SK-N-SH (cell line): ENCODE results near the gene PLPP2. TPM values are rescaled to one million over a fixed set of nuclear protein-coding genes. Genes with fewer than 3 reads are reported as not detected.

Source experiments
- CTCF ChIA-PET: fragments of 300-600, 350-600 bp; formaldehyde crosslinking; extraction: SDS; loops from one replicate; lab custom pipeline; 2021; lab: Yijun Ruan, JAX
- POLR2A ChIA-PET: fragments of 350-600 bp; sonication (Branson Sonifier 250); formaldehyde crosslinking; extraction: SDS; loops from one replicate; lab custom pipeline; 2020; ENCODE audit warnings: antibody characterized with exemption, inconsistent platforms; lab: Yijun Ruan, JAX
- DNase-seq: peaks from one replicate; pipeline ENCODE4 v3.0.0; 2012
- H2AFZ ChIP-seq: fragments of 200-600 bp; sonication (generic); 2 replicates; pipeline ENCODE4 v1.8.1; 2016; ENCODE audit warnings: antibody characterized with exemption, mild to moderate bottlenecking, low read depth
- H3F3A ChIP-seq: fragments of 200-600 bp; sonication (generic); replicated peaks from 2 replicates; pipeline ENCODE3; 2016; ENCODE audit warnings: antibody characterized with exemption, mild to moderate bottlenecking; ENCODE audit not compliant: insufficient read depth
- H3K27ac ChIP-seq, 2 experiments: fragments of 200-500 bp in 1 of 2; fragments of 200-600 bp in 1 of 2; sonication (Bioruptor generic) in 1 of 2; sonication (generic), shearing (Covaris generic) in 1 of 2; 2 replicates each; pipeline versions ENCODE4 v1.5.1 to v1.6.1; 2014 to 2016; ENCODE audit warnings: low read depth in 2 of 2, inconsistent platforms in 1 of 2, low read length in 1 of 2, mild to moderate bottlenecking in 1 of 2, mixed read lengths in 1 of 2
- H3K27me3 ChIP-seq: fragments of 200-600 bp; sonication (generic), shearing (Covaris generic); 2 replicates; pipeline ENCODE4 v1.6.1; 2016; ENCODE audit warnings: mixed run types; ENCODE audit not compliant: insufficient read depth
- H3K36me3 ChIP-seq, 2 experiments: fragments of 200-500 bp in 1 of 2; fragments of 200-600 bp in 1 of 2; sonication (Bioruptor generic) in 1 of 2; sonication (generic) in 1 of 2; replicated peaks in 1 of 2; 2 replicates each; pipeline versions ENCODE3 to v1.5.1; 2014 to 2016; ENCODE audit warnings: low read length in 1 of 2, mild to moderate bottlenecking in 1 of 2; ENCODE audit not compliant: insufficient read depth in 2 of 2, control insufficient read depth in 1 of 2
- H3K4me1 ChIP-seq, 2 experiments: fragments of 200-500 bp in 1 of 2; fragments of 200-600 bp in 1 of 2; sonication (Bioruptor generic) in 1 of 2; sonication (generic), shearing (Covaris generic) in 1 of 2; 2 replicates each; pipeline versions ENCODE4 v1.5.1 to v1.6.1; 2014 to 2016; ENCODE audit warnings: low read depth in 1 of 2, low read length in 1 of 2, mixed run types in 1 of 2; ENCODE audit not compliant: insufficient read depth in 2 of 2, control insufficient read depth in 1 of 2
- H3K4me2 ChIP-seq: fragments of 200-600 bp; sonication (generic), shearing (Covaris generic); 2 replicates; pipeline ENCODE4 v1.6.1; 2017; ENCODE audit warnings: mixed run types
- H3K4me3 ChIP-seq, 2 experiments: fragments of 200-500 bp in 1 of 2; fragments of 200-600 bp in 1 of 2; sonication (Bioruptor generic) in 1 of 2; sonication (generic), shearing (Covaris generic) in 1 of 2; 2 replicates each; pipeline versions ENCODE4 v1.5.1 to v1.8.1; 2014 to 2016; ENCODE audit warnings: low read depth in 2 of 2, inconsistent platforms in 1 of 2, low read length in 1 of 2, mild to moderate bottlenecking in 1 of 2, mixed read lengths in 1 of 2, moderate library complexity in 1 of 2
- H3K79me2 ChIP-seq: fragments of 200-600 bp; sonication (generic); 2 replicates; pipeline ENCODE4 v1.8.1; 2017; ENCODE audit warnings: mild to moderate bottlenecking; ENCODE audit not compliant: insufficient read depth
- H3K9ac ChIP-seq: fragments of 200-600 bp; sonication (generic); 2 replicates; pipeline ENCODE4 v1.6.1; 2017; ENCODE audit warnings: mixed run types
- H3K9me2 ChIP-seq: fragments of 200-600 bp; sonication (generic); 2 replicates; pipeline ENCODE4 v1.6.1; 2017; ENCODE audit warnings: mixed run types
- H3K9me3 ChIP-seq: fragments of 200-600 bp; sonication (generic); 2 replicates; pipeline ENCODE4 v1.6.1; 2017; ENCODE audit warnings: mixed run types, mild to moderate bottlenecking, moderate library complexity
- H4K20me1 ChIP-seq: fragments of 200-600 bp; sonication (generic); 2 replicates; pipeline ENCODE4 v1.6.1; 2017; ENCODE audit warnings: mild to moderate bottlenecking, mixed run types; ENCODE audit not compliant: insufficient read depth
- EZH2phosphoT487 ChIP-seq: fragments of 200-600 bp; sonication (generic); IDR thresholded peaks from 2 replicates; pipeline ENCODE4 v1.6.1; 2017; ENCODE audit warnings: low read depth, mixed run types, mild to moderate bottlenecking, antibody characterized with exemption, moderate library complexity, borderline replicate concordance
- FOXJ3 ChIP-seq: sonication (generic); formaldehyde crosslinking; IDR thresholded peaks from 2 replicates; pipeline ENCODE4 v1.5.1; 2020; ENCODE audit warnings: mild to moderate bottlenecking, missing genetic modification reagents
- GABPA ChIP-seq: IDR thresholded peaks from 2 replicates; pipeline ENCODE4 v1.4.0; 2012; ENCODE audit warnings: low read depth, mild to moderate bottlenecking
- JUND ChIP-seq: IDR thresholded peaks from 2 replicates; pipeline ENCODE4 v1.4.0; 2012
- MAX ChIP-seq: IDR thresholded peaks from 2 replicates; pipeline ENCODE4 v1.4.0; 2012; ENCODE audit warnings: low read depth
- NRF1 ChIP-seq: IDR thresholded peaks from 2 replicates; pipeline ENCODE4 v1.6.1; 2012; ENCODE audit warnings: low read depth, mild to moderate bottlenecking, low read length
- RAD21 ChIP-seq: IDR thresholded peaks from 2 replicates; pipeline ENCODE4 v1.6.1; 2012; ENCODE audit warnings: mild to moderate bottlenecking, low read length
- RCOR1 ChIP-seq: fragments of 150-350 bp; IDR thresholded peaks from 2 replicates; pipeline ENCODE4 v1.6.1; 2017; ENCODE audit warnings: antibody characterized with exemption, low read length
- SIN3A ChIP-seq: IDR thresholded peaks from 2 replicates; pipeline ENCODE4 v1.6.1; 2012; ENCODE audit warnings: low read depth, mild to moderate bottlenecking, low read length, moderate library complexity, borderline replicate concordance
- SMC3 ChIP-seq: IDR thresholded peaks from 2 replicates; pipeline ENCODE4 v1.6.1; 2012; ENCODE audit warnings: low read depth, low read length, improper control_type of control experiment
- TCF12 ChIP-seq: IDR thresholded peaks from 2 replicates; pipeline ENCODE4 v1.4.0; 2012
- WGBS: methylation state at CpG from one replicate; pipeline ENCODE4 v1.1.6; 2017; ENCODE audit warnings: low lambda C conversion rate; 5-methylcytosine and 5-hydroxymethylcytosine counted together
- polyA plus RNA-seq, 3 experiments: library from polyadenylated mRNA; depleted of rRNA; stranded (reverse); fragments of >200 nt; gene quantifications; 2 replicates each; pipeline ENCODE4 v1.2.3, GENCODE V29; 2012
- TF ChIP-seq, protein P1 (sequence below): IDR thresholded peaks from 2 replicates; pipeline ENCODE4 v1.4.0; 2012; ENCODE audit warnings: low read depth, borderline replicate concordance
- TF ChIP-seq, protein P2 (sequence below): IDR thresholded peaks from 2 replicates; pipeline ENCODE4 v1.6.1; 2012; ENCODE audit warnings: mild to moderate bottlenecking, low read depth, low read length, moderate library complexity
- TF ChIP-seq, protein P3 (sequence below): IDR thresholded peaks from 2 replicates; pipeline ENCODE4; 2012

Gene PLPP2
- polyA plus RNA-seq, 1 of the 3 experiments (the other 2 are of a cell fraction), result 33.6 TPM

GRCh38 chr19:339262-339887 lies 48.2 kb upstream of the PLPP2 start:
- H3K79me2 ChIP-seq, result peaks cover 96% of the 10 kb centered on the region
- TF ChIP-seq JUND (no peak), SIN3A (no peak), RAD21 (no peak), SMC3 (no peak), EZH2phosphoT487 (no peak), TCF12 (no peak), GABPA (no peak)
- TF ChIP-seq, protein P1, sequence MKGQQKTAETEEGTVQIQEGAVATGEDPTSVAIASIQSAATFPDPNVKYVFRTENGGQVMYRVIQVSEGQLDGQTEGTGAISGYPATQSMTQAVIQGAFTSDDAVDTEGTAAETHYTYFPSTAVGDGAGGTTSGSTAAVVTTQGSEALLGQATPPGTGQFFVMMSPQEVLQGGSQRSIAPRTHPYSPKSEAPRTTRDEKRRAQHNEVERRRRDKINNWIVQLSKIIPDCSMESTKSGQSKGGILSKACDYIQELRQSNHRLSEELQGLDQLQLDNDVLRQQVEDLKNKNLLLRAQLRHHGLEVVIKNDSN, result no peak
- peaks cover 20 to 29% of the 10 kb centered on the region in 2 experiments for H3K4me1 ChIP-seq
- H2AFZ ChIP-seq, result no peak overlapping the region
- no peak overlapping the region for H3K27ac ChIP-seq
- no peaks in the 10 kb centered on the region for H3K27me3 ChIP-seq
- H3K4me2 ChIP-seq, result no peak overlapping the region
- WGBS, result 89% methylated on average over 10 of the region's 10 CpGs
- H3K36me3 ChIP-seq, result peaks cover 9 to 11% of the 10 kb centered on the region in 2 experiments
- DNase-seq, result no peak
- no peaks in the 10 kb centered on the region for H3K9me2 ChIP-seq
- ChIA-PET POLR2A (no interaction called here), CTCF (no interaction called here)
- no peaks in the 10 kb centered on the region for H3F3A ChIP-seq
- no peak overlapping the region for H3K9ac ChIP-seq
- H3K9me3 ChIP-seq, result no peaks in the 10 kb centered on the region
- H4K20me1 ChIP-seq, result peaks cover 78% of the 10 kb centered on the region
- no peak overlapping the region for H3K4me3 ChIP-seq

DNA sequence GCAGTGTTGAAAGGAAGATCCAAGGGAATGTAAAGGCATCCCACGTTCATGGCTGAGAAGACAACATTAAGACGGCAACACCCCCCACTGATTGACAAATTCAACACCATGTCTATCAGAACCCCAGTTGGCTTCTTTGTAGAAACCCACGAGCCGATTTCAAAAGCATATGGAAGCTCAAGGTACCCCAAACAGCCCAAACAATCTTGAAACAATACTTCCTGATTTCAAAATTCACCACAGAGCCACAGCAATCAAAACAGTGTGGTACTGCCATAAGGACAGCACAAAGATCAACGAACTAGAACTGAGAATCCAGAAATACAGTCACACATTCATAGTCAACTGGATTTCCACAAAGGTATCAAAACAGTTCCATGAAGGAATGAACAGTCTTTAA lies 47.2 kb upstream of the PLPP2 start:
- TF ChIP-seq NRF1 (no peak), RAD21 (no peak), FOXJ3 (CRISPR knock-in tag) (no peak), RCOR1 (no peak), TCF12 (no peak), MAX (no peak), SIN3A (no peak)
- TF ChIP-seq, protein P2, sequence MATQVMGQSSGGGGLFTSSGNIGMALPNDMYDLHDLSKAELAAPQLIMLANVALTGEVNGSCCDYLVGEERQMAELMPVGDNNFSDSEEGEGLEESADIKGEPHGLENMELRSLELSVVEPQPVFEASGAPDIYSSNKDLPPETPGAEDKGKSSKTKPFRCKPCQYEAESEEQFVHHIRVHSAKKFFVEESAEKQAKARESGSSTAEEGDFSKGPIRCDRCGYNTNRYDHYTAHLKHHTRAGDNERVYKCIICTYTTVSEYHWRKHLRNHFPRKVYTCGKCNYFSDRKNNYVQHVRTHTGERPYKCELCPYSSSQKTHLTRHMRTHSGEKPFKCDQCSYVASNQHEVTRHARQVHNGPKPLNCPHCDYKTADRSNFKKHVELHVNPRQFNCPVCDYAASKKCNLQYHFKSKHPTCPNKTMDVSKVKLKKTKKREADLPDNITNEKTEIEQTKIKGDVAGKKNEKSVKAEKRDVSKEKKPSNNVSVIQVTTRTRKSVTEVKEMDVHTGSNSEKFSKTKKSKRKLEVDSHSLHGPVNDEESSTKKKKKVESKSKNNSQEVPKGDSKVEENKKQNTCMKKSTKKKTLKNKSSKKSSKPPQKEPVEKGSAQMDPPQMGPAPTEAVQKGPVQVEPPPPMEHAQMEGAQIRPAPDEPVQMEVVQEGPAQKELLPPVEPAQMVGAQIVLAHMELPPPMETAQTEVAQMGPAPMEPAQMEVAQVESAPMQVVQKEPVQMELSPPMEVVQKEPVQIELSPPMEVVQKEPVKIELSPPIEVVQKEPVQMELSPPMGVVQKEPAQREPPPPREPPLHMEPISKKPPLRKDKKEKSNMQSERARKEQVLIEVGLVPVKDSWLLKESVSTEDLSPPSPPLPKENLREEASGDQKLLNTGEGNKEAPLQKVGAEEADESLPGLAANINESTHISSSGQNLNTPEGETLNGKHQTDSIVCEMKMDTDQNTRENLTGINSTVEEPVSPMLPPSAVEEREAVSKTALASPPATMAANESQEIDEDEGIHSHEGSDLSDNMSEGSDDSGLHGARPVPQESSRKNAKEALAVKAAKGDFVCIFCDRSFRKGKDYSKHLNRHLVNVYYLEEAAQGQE, result no peak
- TF ChIP-seq, protein P3, sequence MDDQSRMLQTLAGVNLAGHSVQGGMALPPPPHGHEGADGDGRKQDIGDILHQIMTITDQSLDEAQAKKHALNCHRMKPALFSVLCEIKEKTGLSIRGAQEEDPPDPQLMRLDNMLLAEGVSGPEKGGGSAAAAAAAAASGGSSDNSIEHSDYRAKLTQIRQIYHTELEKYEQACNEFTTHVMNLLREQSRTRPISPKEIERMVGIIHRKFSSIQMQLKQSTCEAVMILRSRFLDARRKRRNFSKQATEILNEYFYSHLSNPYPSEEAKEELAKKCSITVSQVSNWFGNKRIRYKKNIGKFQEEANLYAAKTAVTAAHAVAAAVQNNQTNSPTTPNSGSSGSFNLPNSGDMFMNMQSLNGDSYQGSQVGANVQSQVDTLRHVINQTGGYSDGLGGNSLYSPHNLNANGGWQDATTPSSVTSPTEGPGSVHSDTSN, result no peak
- TF ChIP-seq, all 33 proteins: peak for 0
- Histone ChIP-seq H3K9ac (no peak overlapping the region), H3K9me3 (no peaks in the 10 kb centered on the region), H3F3A (no peaks in the 10 kb centered on the region), H2AFZ (no peak overlapping the region), H3K27ac (no peak overlapping the region), H3K36me3 (peaks cover 9 to 11% of the 10 kb centered on the region in 2 experiments), H3K4me3 (no peak overlapping the region), H3K4me1 (peaks cover 18 to 26% of the 10 kb centered on the region in 2 experiments), H3K4me2 (no peak overlapping the region), H3K9me2 (no peaks in the 10 kb centered on the region), H3K27me3 (no peaks in the 10 kb centered on the region), H3K79me2 (peaks cover 94% of the 10 kb centered on the region), H4K20me1 (peaks cover 80% of the 10 kb centered on the region)
- WGBS, result 96% methylated on average over 5 of the region's 5 CpGs
- ChIA-PET POLR2A (no interaction called here), CTCF (no interaction called here)
- no peak for DNase-seq
